GM19463 (cell line): ENCODE results near the gene FKBP4.

ENCODE experiments used
- ATAC-seq: cut with Tn5 transposase; IDR thresholded peaks from one replicate; pipeline ENCODE4 v1.9.1; 2021; ENCODE audit warnings: mild to moderate bottlenecking, moderate library complexity; ENCODE audit not compliant: unreplicated experiment

Gene FKBP4

DNA sequence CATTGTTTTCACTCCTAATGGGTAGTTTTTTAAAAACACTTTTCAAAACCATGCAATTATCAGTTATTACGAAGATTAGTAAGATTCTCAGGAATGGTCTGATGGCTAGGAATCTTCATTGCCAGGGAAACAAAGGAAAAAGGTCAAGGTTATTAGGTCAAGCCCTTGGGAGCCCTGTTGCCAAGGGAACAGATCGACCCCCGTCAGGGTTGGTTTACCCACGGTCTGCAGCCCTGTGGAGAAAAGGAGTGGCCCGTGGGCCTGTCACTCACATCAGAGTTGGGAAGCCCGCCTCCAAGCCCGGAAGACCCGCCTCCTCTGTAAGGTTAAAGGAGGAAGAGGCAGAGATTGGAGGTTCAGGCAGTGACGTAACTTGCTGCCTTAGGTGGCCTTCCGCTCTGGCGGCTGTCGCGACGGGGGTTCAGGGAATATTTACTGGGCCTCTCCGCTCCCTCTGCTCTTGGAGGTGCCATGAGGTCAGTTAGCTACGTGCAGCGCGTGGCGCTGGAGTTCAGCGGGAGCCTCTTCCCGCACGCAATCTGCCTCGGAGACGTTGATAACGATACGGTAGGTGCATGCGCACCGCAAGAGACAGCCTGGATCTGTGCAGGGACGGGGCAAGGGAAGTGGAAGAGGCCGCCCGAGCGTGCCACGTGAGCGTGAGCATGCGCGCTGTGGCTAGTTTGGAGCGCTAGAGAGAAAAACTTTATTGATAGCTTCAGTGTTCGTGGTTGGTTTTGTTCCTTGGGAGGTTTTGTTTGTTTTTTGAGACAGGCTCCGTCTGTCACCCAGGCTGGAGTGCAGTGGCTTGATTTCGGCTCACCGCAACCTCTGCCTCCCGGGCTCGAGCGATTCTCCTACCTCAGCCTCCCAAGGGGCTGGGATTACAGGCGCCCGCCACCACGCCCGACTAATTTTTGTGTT, 17.8 kb downstream of the FKBP4 start, which contains the start of gene ITFG2:
TSS of gene ITFG2 (plus strand) at position 379 of the 924 bp plus-strand sequence. CDS start at position 472, 93 bp downstream.
- ATAC-seq, result peak; percentile 96

DNA sequence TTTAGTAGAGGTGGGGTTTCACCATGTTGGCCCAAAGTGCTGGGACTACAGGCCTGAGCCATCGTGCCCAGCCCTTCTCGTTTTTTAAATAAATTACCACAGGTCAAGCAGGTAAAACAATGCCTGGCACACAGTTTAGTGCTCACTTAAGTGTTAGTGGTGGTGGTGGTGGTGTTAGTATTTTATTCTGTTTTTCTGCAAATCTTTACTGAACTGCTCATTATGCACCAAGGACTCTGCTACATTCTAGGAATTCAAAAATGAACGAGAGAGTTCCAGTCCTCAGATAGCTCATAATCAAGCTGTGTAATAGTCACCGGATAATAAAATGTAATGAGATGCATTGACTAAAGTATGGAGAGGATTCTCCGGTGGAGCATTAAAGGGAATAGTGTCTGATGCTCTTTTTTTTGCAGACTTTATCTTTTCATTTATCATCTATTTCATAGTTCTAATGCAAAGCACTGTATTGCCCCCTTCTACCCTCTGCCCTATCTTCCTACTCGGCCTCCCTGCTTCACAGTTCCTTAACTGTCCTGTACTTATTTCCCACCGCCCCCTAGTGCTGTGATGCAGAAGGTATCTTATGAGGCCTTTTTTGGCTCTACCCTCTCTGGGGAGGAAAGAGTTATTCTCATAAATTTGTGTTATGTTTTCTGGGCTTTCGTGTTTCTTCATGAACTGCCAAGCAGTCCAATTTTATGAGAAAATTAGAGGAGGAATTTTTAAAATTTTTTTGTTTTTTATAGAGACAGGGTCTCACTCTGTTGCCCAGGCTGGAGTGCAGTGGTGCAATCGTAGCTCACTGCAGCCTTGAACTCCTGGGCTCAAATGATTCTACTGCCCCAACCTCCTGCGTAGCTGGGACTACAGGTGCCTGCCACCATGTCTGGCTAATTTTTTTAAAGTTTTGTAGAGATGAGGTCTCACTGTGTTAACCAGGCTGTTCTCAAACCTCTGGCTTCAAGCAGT, 18.7 kb downstream of the FKBP4 start:
- peak; percentile 30 for ATAC-seq

DNA sequence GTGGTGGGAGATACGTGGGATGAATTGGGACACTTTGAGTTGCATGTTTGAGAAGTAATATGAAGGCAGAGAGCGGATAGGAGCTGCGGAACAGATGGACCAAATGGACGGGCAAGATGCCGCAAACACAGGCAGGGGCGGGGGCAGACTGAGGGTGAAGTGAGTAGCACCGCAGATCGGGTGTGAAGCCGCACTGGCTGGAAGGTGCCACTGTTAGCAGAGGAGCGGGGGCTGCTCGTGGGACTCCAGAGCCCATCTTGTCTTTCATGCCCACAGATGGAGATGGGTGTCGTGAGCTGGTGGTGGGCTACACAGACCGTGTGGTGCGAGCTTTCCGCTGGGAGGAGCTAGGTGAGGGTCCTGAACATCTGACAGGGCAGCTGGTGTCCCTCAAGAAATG, 25.0 kb downstream of the FKBP4 start:
- ATAC-seq, result no peak

DNA sequence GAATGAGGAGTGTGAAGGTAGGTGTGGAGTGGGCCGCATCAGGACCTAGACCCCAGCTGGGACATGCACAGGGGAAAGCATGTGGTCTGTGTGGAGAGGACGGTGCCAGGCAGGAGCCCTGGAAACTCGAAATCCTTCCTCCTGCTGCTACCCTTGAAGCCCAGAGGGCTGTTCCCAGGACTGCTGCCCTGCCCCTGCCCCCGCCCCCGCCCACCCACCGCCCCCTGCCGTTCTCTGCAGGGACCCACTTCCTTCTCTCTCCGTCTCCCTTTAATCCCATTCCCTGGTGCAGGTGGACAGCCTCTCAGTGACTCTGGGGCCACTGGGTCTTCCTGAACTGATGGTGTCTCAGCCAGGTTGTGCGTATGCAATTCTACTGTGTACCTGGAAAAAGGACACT, 25.7 kb downstream of the FKBP4 start:
- no peak for ATAC-seq

DNA sequence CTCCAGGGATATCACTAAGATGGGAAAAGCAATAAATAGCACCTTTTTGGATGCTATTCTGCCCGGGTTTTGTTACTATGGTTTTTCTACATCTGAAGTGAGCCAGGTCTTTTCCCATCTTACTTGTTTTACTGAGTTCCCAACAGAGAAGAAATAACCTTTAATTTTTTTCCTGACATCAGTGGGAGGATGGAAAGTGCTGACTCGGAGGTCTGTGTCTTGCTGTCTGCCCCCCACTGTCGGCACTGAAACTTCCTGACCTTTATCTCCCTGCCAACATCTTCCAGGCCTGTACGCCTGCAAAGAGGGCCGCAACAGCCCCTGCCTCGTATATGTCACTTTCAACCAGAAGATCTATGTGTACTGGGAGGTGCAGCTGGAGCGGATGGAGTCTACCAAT, 28.7 kb downstream of the FKBP4 start:
- no peak for ATAC-seq

DNA sequence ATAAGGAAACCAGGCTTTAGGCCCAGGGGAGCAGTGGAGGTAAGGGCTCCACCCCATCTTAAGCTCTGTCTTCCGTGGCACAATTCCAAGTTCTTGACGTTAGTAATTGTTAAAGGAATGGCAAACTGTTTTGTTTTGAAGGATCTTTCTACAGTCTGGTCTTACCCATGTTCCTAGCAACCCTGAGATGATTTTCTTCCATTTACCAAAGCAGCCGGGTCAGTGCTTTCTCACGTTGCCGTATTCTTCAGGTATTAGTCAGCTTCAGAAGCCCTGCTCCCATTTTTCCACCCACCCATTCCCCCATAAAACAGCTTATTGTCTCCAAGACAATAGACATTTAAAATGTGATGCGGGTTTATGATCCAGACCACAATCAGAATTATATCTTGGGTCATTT, 29.8 kb downstream of the FKBP4 start:
- no peak for ATAC-seq

DNA sequence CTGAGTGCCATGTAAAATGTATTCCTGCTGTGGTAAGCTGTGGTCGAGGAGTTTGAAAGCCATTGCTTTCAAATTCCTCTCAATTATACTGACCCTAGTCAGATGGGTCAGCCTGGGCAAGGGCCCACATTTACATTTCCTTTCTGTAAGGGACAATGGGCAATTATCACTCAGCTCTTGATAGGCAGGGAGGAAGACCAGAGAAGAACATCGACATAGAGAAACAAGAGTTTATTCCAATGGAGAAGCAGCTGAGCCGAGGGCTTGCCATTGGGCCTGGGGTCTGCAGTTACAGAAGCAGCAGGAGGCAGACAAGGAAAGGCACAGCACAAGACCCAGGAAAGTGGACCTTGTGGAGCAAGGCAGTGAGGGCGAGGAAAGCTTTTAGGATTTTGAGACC, 30.4 kb downstream of the FKBP4 start:
- no peak for ATAC-seq

DNA sequence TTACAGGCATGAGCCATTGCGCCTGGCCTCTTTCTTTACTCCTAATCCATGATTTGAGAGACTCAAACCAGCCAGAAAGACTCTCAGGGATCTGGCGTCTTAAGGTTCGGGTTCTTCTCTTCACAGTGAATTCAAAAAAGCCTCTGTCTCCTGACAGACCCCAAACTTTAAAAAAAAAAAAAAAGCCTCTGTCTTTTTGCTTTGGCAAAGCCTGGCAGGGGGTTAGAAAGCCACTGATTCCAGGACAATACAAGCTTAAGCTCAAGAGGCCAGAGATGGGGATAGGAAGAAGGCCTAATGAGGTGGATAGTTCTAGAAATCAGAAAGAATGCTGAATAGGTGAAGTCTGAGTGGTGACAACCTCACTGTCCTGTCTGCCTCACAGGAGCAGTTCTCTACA, 31.3 kb downstream of the FKBP4 start:
- ATAC-seq, result no peak

DNA sequence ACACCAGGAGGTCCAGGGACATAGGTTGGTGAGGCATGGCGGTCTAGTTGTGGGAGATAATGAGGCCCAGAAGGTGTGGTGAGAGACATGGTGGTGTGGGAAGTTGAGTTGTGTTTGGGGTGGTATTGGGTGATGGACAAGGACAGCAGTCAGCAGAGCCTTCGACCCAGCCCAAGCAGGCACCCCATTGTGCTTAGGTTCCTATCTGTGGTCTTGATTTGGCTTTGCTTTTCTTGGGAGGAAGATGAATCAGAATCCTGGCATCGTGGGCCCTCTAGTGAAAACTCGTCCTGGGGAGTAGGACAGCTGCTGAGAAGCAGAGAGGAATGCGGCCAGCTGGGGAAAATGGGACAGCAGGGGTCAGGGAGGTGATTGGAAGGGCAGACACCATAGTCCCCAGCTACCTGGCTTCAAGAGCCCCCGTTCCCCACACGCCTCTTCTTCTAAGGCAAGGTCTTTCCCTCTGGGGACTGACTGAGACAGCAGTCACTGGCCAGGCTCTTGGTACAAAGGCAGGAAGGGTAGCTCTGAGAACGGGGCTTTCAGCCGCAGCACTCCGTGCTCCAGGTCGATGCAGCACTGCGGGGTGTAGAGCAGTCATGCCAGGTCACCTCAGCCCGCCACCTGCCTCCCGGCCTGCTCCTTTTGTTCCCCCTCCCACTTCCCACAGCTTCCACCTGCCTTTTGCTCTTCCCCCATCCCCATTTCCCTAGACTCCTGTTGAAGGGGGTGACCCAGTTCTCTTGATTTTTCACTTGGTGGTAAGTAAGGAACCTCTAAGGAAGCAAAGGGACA, 32.1 kb downstream of the FKBP4 start:
- ATAC-seq, result no peak

DNA sequence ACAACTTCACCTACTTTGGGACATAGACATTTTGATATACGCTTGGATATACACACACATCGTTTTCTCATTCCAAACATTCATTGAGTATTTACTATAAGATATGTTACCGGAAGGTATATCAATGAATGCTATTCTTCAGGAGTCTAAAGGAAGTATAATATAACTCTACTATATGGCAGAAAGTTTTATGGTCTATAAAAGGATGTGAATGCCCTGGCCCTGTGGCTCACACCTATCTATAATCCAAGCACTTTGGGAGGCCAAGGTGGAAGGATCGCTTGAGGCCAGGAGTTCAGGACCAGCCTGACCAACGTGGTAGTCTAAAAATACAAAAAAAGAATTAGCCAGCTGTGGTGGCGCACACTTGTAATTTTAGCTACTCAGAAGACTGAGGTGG, 34.5 kb downstream of the FKBP4 start:
- no peak for ATAC-seq

DNA sequence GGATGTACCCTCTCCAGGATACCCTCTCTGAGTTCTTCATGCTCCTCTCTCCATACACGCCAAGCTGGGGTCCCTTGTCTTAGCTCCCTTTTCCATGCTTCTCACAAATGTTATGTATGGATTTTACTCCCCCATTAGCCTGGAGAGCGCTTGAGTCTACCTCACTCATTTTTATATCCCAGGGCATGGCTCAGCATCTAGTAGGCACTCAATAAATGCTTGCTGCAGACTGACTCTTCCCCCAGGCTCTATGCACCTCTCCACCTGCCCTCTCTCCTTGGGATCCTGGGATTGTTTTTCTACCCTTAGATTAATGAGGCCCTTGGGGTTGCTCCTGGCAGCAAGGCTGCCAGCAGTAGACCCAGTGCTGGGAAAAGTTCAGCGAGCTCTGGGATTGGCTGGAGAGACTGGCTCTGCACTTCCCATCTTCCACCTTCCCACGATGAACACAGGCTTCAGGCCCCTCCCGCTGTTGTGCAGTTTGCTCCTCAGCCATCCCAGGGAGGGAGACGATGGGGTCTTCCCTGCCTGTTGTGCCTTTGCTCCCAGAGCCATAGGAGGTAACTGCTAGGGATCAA, 37.9 kb downstream of the FKBP4 start:
- no peak for ATAC-seq

DNA sequence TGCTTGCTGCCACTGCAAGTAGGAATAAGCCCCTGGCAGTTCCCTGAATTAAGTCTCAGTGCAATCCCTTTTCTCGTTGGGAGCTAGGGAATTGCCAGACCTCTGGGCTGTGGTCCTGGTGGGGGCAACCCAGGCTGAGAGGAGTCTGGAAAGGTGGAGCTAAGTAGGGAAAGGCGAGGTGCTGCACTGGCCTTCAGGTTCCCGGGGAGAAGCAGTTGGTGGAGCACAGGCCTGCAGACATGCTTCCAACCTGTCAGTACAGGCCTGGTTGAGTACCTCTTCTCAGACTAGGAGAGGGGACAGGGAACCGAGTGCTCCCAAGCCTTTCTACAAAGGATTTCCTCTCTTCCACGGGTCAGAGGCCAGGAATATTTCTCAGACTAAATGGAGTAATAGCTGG, 38.6 kb downstream of the FKBP4 start:
- no peak for ATAC-seq

DNA sequence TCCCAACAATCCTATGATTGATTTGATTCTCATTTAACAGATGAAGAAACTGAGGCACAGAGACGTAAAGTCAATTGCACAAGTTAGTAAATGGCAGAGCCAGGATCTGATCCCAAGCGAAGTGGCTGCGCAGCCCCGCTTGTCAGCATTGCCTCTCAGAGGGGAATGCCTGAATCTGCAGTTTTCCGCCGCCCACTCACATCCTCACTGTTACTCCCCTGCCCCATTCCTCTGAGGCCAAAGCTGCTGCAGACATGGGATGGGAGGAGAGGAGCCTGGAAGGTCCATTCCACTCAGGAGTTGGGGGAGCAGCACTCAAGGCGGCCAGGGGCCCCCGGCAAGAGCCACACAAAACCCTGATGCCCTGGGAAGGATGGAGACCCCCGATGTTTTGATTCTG, 39.0 kb downstream of the FKBP4 start:
- no peak for ATAC-seq

DNA sequence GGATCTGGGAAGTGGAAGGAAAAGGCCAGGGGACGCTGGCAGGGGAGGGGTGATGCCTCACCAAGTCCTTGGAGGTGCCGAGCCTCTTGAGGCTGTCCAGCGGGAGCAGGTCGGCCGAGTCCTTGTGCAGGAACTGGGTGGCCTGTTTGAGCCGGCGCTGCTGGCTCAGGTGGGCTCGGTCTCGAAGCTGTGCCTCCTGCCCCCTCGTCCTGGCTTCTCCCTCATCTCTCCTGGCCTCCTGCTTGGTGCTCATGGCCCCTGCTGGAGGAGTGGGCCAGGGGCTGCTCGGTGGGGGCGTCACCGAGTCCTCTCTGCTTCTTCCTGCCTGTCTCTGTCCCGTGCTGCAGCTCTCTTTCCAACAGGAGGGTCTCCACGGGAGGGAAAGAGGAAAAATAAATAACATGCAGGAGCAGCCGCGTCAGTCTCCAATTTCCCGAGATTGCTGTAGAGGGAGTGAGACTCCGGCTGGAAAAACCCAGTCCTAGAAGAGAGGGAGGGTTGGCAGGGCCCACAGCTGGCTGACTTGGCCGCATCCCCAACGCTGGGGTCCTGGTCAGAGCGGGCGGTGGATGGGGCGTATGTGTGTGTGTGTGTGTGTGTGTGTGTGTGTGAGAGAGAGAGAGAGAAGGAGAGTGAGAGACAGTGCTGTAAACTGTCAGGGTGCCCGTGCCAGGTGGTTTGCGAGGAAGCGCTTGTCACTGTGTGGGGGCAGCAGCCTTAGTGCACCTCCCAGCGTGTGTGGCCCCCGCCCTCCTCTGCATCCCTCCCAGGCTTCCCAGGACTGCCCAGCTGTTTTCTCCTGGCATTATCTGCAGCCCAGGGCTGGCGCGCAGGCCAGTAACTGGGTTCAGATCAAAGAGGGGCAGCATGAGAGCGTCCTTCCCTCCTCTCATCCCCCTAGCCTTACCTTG, 40.1 kb downstream of the FKBP4 start, which contains the start of gene NRIP2:
TSS of gene NRIP2 (minus strand) at position 455 of the 911 bp plus-strand sequence. CDS start at position 403, 52 bp downstream.
- ATAC-seq, result no peak

DNA sequence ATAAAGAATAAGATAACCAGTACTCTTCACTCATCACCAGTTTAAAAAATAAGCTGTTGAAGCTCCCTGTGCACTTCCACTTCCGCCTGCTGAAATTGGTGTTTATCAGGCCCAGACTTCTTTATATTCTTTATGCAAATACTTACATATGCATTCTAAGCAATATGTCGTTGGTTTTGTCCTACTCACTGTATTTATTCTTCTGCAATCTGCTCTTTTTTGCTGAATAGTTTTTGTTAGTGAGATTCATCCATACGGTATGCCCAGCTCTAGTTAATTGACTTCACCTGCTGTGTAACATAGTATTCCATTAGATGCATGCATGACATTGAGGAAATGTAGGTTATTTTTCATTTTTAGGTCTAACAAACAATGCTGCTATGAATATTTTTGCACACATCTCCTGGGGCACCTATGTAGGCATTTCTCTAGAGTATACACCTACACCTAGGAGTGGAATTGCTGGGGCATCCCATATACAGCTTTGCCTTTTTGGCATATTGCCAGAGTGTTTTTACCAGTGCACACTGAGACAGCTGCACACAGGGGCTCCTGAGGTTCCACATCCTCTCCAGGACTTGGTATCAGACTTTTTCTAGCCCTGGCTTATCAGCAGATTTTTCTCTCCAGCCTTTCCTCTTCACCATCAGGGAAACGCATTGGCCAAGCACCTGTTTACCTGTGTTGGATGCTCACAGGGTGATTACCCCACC, 41.1 kb downstream of the FKBP4 start:
- no peak for ATAC-seq

DNA sequence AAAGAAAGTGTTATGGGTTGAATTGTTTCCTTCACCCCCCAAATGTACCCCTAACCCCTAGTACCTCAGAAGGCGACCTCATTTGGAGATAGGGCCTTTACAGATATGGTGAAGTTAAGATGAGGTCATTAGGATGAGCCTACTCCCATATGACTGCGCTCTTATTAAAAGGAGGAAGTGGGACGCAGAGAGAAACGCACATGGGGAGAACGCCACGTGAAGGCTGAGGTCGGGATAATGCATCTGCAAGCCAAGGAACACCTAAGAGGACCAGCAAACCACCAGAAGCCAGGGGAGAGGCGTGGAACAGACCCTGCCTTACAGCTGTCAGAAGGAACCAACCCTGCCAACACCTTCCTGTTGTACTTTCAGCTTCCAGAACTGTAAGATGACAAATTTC, 41.8 kb downstream of the FKBP4 start:
- ATAC-seq, result no peak

DNA sequence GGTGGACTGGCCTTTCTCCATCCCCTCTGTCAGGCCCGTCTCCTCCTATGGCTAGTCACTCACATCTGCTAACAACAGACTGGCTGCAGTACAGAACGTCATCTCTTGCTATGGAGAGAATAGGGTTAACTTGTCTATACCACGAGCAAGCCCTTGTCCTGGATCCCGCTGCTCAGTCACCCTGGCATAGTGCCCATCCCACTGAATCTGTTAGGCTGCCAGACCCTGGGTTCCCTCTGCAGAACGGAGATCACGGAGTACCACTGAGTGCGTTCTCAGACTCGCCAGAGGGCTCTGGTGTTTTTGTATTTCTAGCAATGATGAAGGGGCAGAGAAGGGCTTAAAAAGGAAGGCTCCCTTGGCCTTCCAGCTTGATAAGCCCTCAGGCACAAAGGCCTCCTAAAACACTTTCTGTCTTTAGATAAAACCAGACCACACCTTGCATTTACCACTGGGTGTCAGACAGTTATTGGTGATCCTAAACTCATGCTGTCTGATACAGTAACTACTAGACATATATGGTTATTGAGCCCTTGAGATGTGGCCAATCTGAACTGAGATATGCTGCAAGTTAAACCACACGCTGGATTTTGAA, 46.4 kb downstream of the FKBP4 start:
- no peak for ATAC-seq

DNA sequence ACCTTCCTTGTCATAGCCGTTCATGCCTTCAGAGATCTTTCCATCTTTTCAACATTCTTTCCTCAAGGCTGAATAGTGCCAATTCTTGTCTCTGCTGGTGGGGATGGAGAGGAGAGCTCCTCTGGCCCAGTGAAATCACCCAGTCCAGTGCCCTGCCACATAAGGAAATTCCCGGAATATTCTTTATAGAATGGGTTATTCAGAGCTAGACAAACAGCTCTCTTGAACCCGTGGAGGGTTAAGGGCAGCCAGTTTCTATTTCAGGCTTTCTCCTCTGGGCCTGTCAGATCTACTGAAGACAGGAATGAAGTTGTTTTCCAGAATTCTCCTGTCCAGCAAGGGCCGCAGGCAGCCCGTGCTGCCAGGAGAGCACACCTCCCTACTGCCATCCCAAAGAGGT, 48.2 kb downstream of the FKBP4 start:
- no peak for ATAC-seq
